WTC11 (cell line): Measurements from ENCODE around the gene BTBD9. TPM values are rescaled to one million over a fixed set of nuclear protein-coding genes. Genes with fewer than 3 reads are reported as not detected.

Source experiments
- ATAC-seq: fragments of 200-7000 bp; cut with Tn5 transposase; 2 replicates; pipeline ENCODE4 v1.10.0; 2021; ENCODE audit warnings: mild to moderate bottlenecking, moderate library complexity
- CTCF ChIA-PET: fragments of 300-600 bp; sonication (Branson Sonifier 250); formaldehyde crosslinking; loops from one replicate; lab custom pipeline; 2021; ENCODE audit warnings: antibody characterized with exemption; lab: Charles Lee
- POLR2A ChIA-PET: fragments of 350-600 bp; sonication (Branson Sonifier 250); formaldehyde crosslinking; loops from one replicate; lab custom pipeline; 2021; ENCODE audit warnings: antibody characterized with exemption; lab: Charles Lee
- DNase-seq: peaks from one replicate; pipeline ENCODE4 v3.0.0; 2021; ENCODE audit warnings: low spot score
- H3K27ac Mint-ChIP-seq: 2 replicates; pipeline ENCODE4 v1.8.0; 2021; ENCODE audit warnings: mixed read lengths
- H3K27me3 Mint-ChIP-seq: 2 replicates; pipeline ENCODE4 v1.8.0; 2021; ENCODE audit warnings: low read depth, mild to moderate bottlenecking, moderate library complexity, mixed read lengths
- H3K36me3 Mint-ChIP-seq: 2 replicates; pipeline ENCODE4 v1.8.0; 2021; ENCODE audit warnings: mixed read lengths
- H3K4me1 Mint-ChIP-seq: 2 replicates; pipeline ENCODE4 v1.8.0; 2022; ENCODE audit warnings: mixed read lengths
- H3K4me3 Mint-ChIP-seq: 2 replicates; pipeline ENCODE4 v1.8.0; 2021; ENCODE audit warnings: mild to moderate bottlenecking, moderate library complexity, mixed read lengths
- H3K9me3 Mint-ChIP-seq: 2 replicates; pipeline ENCODE4 v1.8.0; 2021; ENCODE audit warnings: mixed read lengths
- EMX1 ChIP-seq: fragments of 250-450 bp; sonication (Bioruptor Pico); IDR thresholded peaks from 2 replicates; pipeline ENCODE4 v1.8.0; 2021; ENCODE audit warnings: mild to moderate bottlenecking
- FOXJ3 ChIP-seq: sonication (generic); formaldehyde crosslinking; IDR thresholded peaks from 2 replicates; pipeline ENCODE4 v1.9.0; 2021; ENCODE audit warnings: missing genetic modification reagents, mild to moderate bottlenecking, borderline replicate concordance
- GABPB1 ChIP-seq: sonication (generic); formaldehyde crosslinking; IDR thresholded peaks from 2 replicates; pipeline ENCODE4 v1.8.1; 2023; ENCODE audit warnings: mild to moderate bottlenecking, missing genetic modification reagents
- NFATC4 ChIP-seq: fragments of 250-450 bp; sonication (Bioruptor Pico); IDR thresholded peaks from 2 replicates; pipeline ENCODE4 v1.9.0; 2021; ENCODE audit warnings: mild to moderate bottlenecking
- PRDM15 ChIP-seq: sonication (generic); formaldehyde crosslinking; IDR thresholded peaks from 2 replicates; pipeline ENCODE4 v1.8.0; 2022; ENCODE audit warnings: missing genetic modification reagents
- TP53 ChIP-seq: sonication (generic); formaldehyde crosslinking; IDR thresholded peaks from 2 replicates; pipeline ENCODE4 v1.8.1; 2023; ENCODE audit warnings: mild to moderate bottlenecking, missing genetic modification reagents
- USF1 ChIP-seq: sonication (generic); formaldehyde crosslinking; IDR thresholded peaks from 2 replicates; pipeline ENCODE4 v1.8.0; 2022; ENCODE audit warnings: mild to moderate bottlenecking, missing genetic modification reagents
- ZBTB21 ChIP-seq: sonication (generic); formaldehyde crosslinking; IDR thresholded peaks from 2 replicates; pipeline ENCODE4 v1.8.1; 2023; ENCODE audit warnings: mild to moderate bottlenecking, missing genetic modification reagents, borderline replicate concordance
- ZNF281 ChIP-seq: sonication (generic); formaldehyde crosslinking; IDR thresholded peaks from 2 replicates; pipeline ENCODE4 v1.8.0; 2023; ENCODE audit warnings: mild to moderate bottlenecking, missing genetic modification reagents
- ZNF416 ChIP-seq: fragments of 250-450 bp; sonication (Bioruptor Pico); IDR thresholded peaks from 2 replicates; pipeline ENCODE4 v1.9.0; 2021; ENCODE audit warnings: mild to moderate bottlenecking, inconsistent platforms
- ZNF425 ChIP-seq: fragments of 250-450 bp; sonication (Bioruptor Pico); conservative IDR thresholded peaks from 2 replicates; pipeline ENCODE4 v1.9.0; 2021; ENCODE audit warnings: mild to moderate bottlenecking
- total RNA-seq: library from RNA; stranded (reverse); gene quantifications from 3 replicates; pipeline ENCODE4 v1.2.3, GENCODE V29; 2021
- TF ChIP-seq, protein P1 (sequence below): fragments of 250-450 bp; sonication (Bioruptor Pico); IDR thresholded peaks from 2 replicates; pipeline ENCODE4 v2.1.2; 2022; ENCODE audit warnings: mild to moderate bottlenecking, moderate library complexity
- TF ChIP-seq, protein P2 (sequence below): sonication (generic); formaldehyde crosslinking; IDR thresholded peaks from 2 replicates; pipeline ENCODE4 v1.8.1; 2022; ENCODE audit warnings: mild to moderate bottlenecking, missing genetic modification reagents, moderate library complexity, borderline replicate concordance
- TF ChIP-seq, protein P3 (sequence below): fragments of 250-450 bp; sonication (Bioruptor Pico); IDR thresholded peaks from 2 replicates; pipeline ENCODE4 v1.9.0; 2021; ENCODE audit warnings: mild to moderate bottlenecking
- TF ChIP-seq, protein P4 (sequence below): sonication (generic); formaldehyde crosslinking; IDR thresholded peaks from 2 replicates; pipeline ENCODE4 v1.8.1; 2023; ENCODE audit warnings: mild to moderate bottlenecking, moderate library complexity, missing genetic modification reagents

The BTBD9 gene
- total RNA-seq, 1 experiment from 2014 or later = 4.2 TPM

DNA sequence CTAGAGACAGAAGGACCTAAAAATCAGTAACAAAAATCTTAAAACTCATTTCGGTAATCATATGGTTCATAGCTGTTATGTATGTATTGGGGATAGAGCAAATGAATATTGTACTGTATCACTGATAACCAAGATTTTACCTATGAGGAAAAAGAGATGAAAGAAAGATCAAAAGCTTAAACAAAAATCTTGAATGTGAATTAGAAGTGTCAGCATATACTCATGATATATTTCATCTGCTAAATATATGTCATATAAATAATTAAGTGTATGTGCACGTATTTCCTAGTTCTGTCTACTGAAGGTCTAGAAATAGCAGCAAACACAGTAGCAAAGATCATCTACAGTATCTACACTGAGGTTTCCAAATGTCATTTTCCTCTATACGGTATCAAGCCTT, 299.8 kb downstream of the BTBD9 start (continued):
- TF ChIP-seq, protein P1, sequence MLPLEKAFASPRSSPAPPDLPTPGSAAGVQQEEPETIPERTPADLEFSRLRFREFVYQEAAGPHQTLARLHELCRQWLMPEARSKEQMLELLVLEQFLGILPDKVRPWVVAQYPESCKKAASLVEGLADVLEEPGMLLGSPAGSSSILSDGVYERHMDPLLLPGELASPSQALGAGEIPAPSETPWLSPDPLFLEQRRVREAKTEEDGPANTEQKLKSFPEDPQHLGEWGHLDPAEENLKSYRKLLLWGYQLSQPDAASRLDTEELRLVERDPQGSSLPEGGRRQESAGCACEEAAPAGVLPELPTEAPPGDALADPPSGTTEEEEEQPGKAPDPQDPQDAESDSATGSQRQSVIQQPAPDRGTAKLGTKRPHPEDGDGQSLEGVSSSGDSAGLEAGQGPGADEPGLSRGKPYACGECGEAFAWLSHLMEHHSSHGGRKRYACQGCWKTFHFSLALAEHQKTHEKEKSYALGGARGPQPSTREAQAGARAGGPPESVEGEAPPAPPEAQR (CRISPR knock-in tag) = no peak
- TF ChIP-seq, all 79 proteins: peak for 0

GRCh38 chr6:38337819-38338465, 301.8 kb downstream of the BTBD9 start:
- Mint-ChIP-seq H3K9me3 (peaks cover 16% of the 10 kb centered on the region), H3K27ac (no peak overlapping the region)
- POLR2A ChIA-PET = no interaction called here

GRCh38 chr6:38336922-38337321, 302.8 kb downstream of the BTBD9 start:
- H3K27ac Mint-ChIP-seq = no peak overlapping the region
- ChIA-PET POLR2A (no interaction called here), CTCF (no interaction called here)
- TF ChIP-seq NFATC4 (no peak), TP53 (CRISPR knock-in tag) (no peak), USF1 (no peak), EMX1 (CRISPR knock-in tag) (no peak), ZNF416 (CRISPR knock-in tag) (no peak), ZBTB21 (CRISPR knock-in tag) (no peak), ZNF425 (no peak), GABPB1 (CRISPR knock-in tag) (no peak)
- TF ChIP-seq, protein P2, sequence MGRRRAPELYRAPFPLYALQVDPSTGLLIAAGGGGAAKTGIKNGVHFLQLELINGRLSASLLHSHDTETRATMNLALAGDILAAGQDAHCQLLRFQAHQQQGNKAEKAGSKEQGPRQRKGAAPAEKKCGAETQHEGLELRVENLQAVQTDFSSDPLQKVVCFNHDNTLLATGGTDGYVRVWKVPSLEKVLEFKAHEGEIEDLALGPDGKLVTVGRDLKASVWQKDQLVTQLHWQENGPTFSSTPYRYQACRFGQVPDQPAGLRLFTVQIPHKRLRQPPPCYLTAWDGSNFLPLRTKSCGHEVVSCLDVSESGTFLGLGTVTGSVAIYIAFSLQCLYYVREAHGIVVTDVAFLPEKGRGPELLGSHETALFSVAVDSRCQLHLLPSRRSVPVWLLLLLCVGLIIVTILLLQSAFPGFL (CRISPR knock-in tag) = no peak
- TF ChIP-seq, protein P3, sequence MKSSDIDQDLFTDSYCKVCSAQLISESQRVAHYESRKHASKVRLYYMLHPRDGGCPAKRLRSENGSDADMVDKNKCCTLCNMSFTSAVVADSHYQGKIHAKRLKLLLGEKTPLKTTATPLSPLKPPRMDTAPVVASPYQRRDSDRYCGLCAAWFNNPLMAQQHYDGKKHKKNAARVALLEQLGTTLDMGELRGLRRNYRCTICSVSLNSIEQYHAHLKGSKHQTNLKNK (CRISPR knock-in tag) = no peak
- peaks cover 10% of the 10 kb centered on the region for H3K4me1 Mint-ChIP-seq
- no peaks in the 10 kb centered on the region for H3K27me3 Mint-ChIP-seq
- peaks cover 19% of the 10 kb centered on the region for H3K9me3 Mint-ChIP-seq
- ATAC-seq = no peak
- no peak overlapping the region for H3K4me3 Mint-ChIP-seq
- DNase-seq = no peak
- peaks cover 15% of the 10 kb centered on the region for H3K36me3 Mint-ChIP-seq

More at GRCh38 chr6:38337819-38338465, 301.8 kb downstream of the BTBD9 start:
- no peak for DNase-seq
- Mint-ChIP-seq H3K4me1 (peaks cover 10% of the 10 kb centered on the region), H3K36me3 (peaks cover 15% of the 10 kb centered on the region), H3K27me3 (no peaks in the 10 kb centered on the region), H3K4me3 (no peak overlapping the region)
- ATAC-seq = no peak
- TF ChIP-seq FOXJ3 (CRISPR knock-in tag) = no peak
- peak; percentile 97 for TF ChIP-seq GABPB1 (CRISPR knock-in tag)
- CTCF ChIA-PET = interaction anchor here (0.6 kb wide), 1 partner anchor 54 kb away, joined by 3 read pairs; no protein-coding TSS in a partner anchor

DNA sequence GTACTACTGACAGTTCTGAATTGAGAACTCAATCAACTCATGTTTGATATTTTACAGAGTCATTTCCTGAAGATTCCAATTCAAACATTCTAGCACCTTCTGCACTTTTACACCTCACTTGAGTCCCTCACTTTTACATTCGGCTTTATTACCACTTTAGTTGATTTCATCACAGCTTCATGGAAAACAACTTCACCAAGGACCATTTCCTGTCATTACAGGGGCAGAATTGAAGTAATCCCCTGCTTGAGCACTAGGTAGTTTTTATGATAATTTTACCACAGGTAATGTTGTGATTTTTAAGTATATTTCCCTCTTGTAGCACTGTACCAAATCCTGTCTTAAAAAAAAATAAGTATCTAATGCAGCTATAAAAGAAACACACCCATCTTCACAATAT, 312.9 kb downstream of the BTBD9 start:
- H3K27me3 Mint-ChIP-seq = no peaks in the 10 kb centered on the region
- no peaks in the 10 kb centered on the region for H3K36me3 Mint-ChIP-seq
- H3K9me3 Mint-ChIP-seq = no peaks in the 10 kb centered on the region
- H3K4me3 Mint-ChIP-seq = no peak overlapping the region
- DNase-seq (no peak), ATAC-seq (no peak)
- POLR2A ChIA-PET = no interaction called here
- no peak overlapping the region for H3K27ac Mint-ChIP-seq
- peaks cover 9% of the 10 kb centered on the region for H3K4me1 Mint-ChIP-seq
- CTCF ChIA-PET = interaction anchor here (1.2 kb wide), 1 partner anchor 20 kb away, joined by 4 read pairs; no protein-coding TSS in a partner anchor
- no peak for TF ChIP-seq ZNF281 (CRISPR knock-in tag)
- TF ChIP-seq PRDM15 = no peak
- TF ChIP-seq, protein P4, sequence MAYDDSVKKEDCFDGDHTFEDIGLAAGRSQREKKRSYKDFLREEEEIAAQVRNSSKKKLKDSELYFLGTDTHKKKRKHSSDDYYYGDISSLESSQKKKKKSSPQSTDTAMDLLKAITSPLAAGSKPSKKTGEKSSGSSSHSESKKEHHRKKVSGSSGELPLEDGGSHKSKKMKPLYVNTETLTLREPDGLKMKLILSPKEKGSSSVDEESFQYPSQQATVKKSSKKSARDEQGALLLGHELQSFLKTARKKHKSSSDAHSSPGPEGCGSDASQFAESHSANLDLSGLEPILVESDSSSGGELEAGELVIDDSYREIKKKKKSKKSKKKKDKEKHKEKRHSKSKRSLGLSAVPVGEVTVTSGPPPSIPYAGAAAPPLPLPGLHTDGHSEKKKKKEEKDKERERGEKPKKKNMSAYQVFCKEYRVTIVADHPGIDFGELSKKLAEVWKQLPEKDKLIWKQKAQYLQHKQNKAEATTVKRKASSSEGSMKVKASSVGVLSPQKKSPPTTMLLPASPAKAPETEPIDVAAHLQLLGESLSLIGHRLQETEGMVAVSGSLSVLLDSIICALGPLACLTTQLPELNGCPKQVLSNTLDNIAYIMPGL (CRISPR knock-in tag) = no peak
